ENCODE measurements around the gene G0S2. TPM values are rescaled to one million over a fixed set of nuclear protein-coding genes. Genes with fewer than 3 reads are reported as not detected.

Gene G0S2
- total and polyA plus RNA-seq, 9 of the 15 experiments (the other 6 are each of a cell fraction or from before 2014, with no cell fraction given) = 0.18 to 65.6 (median 11.4) TPM

DNA sequence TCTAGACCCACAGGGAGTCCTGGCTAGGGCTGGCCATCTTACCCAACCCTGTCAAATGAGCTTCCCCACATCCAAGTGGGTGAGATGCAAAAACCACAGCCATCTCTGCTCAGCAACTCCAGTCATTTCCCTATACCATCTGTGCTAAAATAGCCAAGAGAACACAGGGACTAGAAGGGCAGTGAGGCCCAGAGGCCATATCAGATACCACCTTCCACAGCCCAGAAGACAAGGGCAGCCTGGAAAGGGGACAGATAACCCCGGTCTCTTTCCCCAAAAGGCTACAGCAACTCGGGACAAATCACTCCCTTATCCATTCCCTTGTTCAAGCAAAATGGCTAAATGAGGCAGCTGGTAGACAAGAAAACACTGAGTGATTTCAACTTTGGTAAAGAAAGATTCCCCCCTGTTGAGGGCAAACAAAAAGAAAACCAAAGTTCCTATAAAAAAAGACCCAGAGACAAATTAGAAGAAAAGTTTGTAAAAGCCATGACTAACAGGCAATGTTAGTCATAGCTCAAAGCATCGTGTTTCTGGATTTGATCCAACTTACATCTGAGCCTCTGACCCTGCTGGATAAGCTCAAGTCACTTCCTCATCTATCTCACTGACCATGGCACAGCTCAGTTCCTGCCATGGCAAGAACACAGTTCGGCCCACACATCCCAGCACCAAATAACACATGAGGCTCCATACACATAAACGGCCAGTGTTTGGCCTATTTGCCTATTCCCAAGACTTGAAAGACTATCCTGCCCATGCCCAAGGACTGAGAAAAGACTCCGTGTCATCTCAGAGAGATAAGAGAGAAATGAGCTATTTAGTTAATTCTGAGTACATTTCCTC is 26.1 kb upstream of the G0S2 start (continued):
- TF ChIP-seq, protein P1, sequence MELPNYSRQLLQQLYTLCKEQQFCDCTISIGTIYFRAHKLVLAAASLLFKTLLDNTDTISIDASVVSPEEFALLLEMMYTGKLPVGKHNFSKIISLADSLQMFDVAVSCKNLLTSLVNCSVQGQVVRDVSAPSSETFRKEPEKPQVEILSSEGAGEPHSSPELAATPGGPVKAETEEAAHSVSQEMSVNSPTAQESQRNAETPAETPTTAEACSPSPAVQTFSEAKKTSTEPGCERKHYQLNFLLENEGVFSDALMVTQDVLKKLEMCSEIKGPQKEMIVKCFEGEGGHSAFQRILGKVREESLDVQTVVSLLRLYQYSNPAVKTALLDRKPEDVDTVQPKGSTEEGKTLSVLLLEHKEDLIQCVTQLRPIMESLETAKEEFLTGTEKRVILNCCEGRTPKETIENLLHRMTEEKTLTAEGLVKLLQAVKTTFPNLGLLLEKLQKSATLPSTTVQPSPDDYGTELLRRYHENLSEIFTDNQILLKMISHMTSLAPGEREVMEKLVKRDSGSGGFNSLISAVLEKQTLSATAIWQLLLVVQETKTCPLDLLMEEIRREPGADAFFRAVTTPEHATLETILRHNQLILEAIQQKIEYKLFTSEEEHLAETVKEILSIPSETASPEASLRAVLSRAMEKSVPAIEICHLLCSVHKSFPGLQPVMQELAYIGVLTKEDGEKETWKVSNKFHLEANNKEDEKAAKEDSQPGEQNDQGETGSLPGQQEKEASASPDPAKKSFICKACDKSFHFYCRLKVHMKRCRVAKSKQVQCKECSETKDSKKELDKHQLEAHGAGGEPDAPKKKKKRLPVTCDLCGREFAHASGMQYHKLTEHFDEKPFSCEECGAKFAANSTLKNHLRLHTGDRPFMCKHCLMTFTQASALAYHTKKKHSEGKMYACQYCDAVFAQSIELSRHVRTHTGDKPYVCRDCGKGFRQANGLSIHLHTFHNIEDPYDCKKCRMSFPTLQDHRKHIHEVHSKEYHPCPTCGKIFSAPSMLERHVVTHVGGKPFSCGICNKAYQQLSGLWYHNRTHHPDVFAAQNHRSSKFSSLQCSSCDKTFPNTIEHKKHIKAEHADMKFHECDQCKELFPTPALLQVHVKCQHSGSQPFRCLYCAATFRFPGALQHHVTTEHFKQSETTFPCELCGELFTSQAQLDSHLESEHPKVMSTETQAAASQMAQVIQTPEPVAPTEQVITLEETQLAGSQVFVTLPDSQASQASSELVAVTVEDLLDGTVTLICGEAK (IDR thresholded peaks at IDR 0.05) = 0 out of 2 replicates have a peak, but pooled peaks have one; percentile 4
- TF ChIP-seq, protein P1 (CRISPR knock-in tag; IDR thresholded peaks at IDR 0.05) = no peak
- TF ChIP-seq GTF2E2 (tag; IDR thresholded peaks at IDR 0.05) (0 out of 2 replicates have a peak, but pooled peaks have one; percentile 53), NFRKB (IDR thresholded peaks at IDR 0.05; ENCODE audit: low read depth) (peak; percentile 81; the same call in 1 of the 2 replicates), RCOR1 (IDR thresholded peaks at IDR 0.05; ENCODE audit: borderline replicate concordance in 1 of 2, low read depth in 2 of 2, low read length in 2 of 2) (peak in 1 of 2 experiments; percentile 12; a peak in 2 of 4 replicates), POLR2H (tag; IDR thresholded peaks at IDR 0.05; ENCODE audit: low read depth) (no peak), NCOA6 (IDR thresholded peaks at IDR 0.05) (no peak), ELF1 (tag; IDR thresholded peaks at IDR 0.05) (peak; percentile 32; the same call in 1 of the 2 replicates), NFIC (IDR thresholded peaks at IDR 0.05) (peak; percentile 97), PHF21A (IDR thresholded peaks at IDR 0.05; ENCODE audit: borderline replicate concordance, low read depth) (peak; percentile 40; the same call in 1 of the 2 replicates), PTTG1 (tag; IDR thresholded peaks at IDR 0.05; ENCODE audit: low read depth) (no peak)
- TF ChIP-seq, protein P2, sequence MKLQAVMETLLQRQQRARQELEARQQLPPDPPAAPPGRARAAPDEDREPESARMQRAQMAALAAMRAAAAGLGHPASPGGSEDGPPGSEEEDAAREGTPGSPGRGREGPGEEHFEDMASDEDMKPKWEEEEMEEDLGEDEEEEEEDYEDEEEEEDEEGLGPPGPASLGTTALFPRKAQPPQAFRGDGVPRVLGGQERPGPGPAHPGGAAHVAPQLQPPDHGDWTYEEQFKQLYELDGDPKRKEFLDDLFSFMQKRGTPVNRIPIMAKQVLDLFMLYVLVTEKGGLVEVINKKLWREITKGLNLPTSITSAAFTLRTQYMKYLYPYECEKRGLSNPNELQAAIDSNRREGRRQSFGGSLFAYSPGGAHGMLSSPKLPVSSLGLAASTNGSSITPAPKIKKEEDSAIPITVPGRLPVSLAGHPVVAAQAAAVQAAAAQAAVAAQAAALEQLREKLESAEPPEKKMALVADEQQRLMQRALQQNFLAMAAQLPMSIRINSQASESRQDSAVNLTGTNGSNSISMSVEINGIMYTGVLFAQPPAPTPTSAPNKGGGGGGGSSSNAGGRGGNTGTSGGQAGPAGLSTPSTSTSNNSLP (IDR thresholded peaks at IDR 0.05; ENCODE audit: borderline replicate concordance, low read depth, low read length) = 0 out of 2 replicates have a peak, but pooled peaks have one; percentile 25

Data from K562 (cell line).